ENCODE measurements around the gene ZBTB18.

- TF ChIP-seq CTCF (IDR thresholded peaks at IDR 0.05; ENCODE audit: poor library complexity) (no peak), EZH2phosphoT487 (IDR thresholded peaks at IDR 0.05; ENCODE audit: low read depth, severe bottlenecking, unreplicated experiment) (no peak), EZH2 (IDR thresholded peaks at IDR 0.05; ENCODE audit: borderline replicate concordance) (no peak)
These were observed 51.4 kb downstream of the ZBTB18 start for GRCh38 chr1:244102468-244102867.

Measured in hepatocyte (in vitro differentiated cells).